LNCaP clone FGC (cell line): ENCODE results near the gene DYRK4.
"Not testable (repeated sequence)": the region's sequence is repeated elsewhere in the genome, so short reads cannot be mapped to it uniquely, and the experiment has no call there.

ENCODE experiments used
- DNase-seq: peaks from one replicate; pipeline ENCODE4 v3.0.0-alpha.2; 2011; ENCODE audit warnings: low read depth
- H3K4me3 ChIP-seq: 2 replicates; pipeline ENCODE4 v1.5.1; 2011; ENCODE audit warnings: mild to moderate bottlenecking, low read depth, low read length, control low read depth
- CTCF ChIP-seq: IDR thresholded peaks from 2 replicates; pipeline ENCODE4 v1.5.1; 2012; ENCODE audit warnings: mild to moderate bottlenecking; ENCODE audit not compliant: control insufficient read depth, insufficient read depth; ENCODE audit errors: extremely low read depth

DYRK4 gene

GRCh38 chr12:4562034-4562657 is at the start of gene DYRK4:
DYRK4 (plus strand) TSS chr12:4562208; CDS start chr12:4562246, 38 bp downstream.
- DNase-seq = no peak
- TF ChIP-seq CTCF = no peak
- no peak within 1 kb of the TSS for H3K4me3 ChIP-seq

GRCh38 chr12:4518106-4518728 is 43.8 kb upstream of the DYRK4 start:
- no peak for TF ChIP-seq CTCF
- no peak for DNase-seq
- no peak overlapping the region for H3K4me3 ChIP-seq

GRCh38 chr12:4523443-4523842 is 38.6 kb upstream of the DYRK4 start:
- not testable (repeated sequence) for DNase-seq, H3K4me3 ChIP-seq

- H3K4me3 ChIP-seq = no peak overlapping the region
- no peak for DNase-seq
- TF ChIP-seq CTCF = no peak; the same call in 1 of the 2 replicates
These were observed 35.0 kb upstream of the DYRK4 start for GRCh38 chr12:4526923-4527546.

- DNase-seq = no peak
- H3K4me3 ChIP-seq = no peak overlapping the region
- TF ChIP-seq CTCF = no peak
These were observed 31.8 kb upstream of the DYRK4 start for GRCh38 chr12:4530160-4530559.

- H3K4me3 ChIP-seq = no peak overlapping the region
- no peak for TF ChIP-seq CTCF
- no peak for DNase-seq
These were observed 30.9 kb upstream of the DYRK4 start for GRCh38 chr12:4530982-4531586.

GRCh38 chr12:4535092-4535491 is 26.9 kb upstream of the DYRK4 start:
- no peak for DNase-seq
- no peak for TF ChIP-seq CTCF
- H3K4me3 ChIP-seq = no peak overlapping the region
